Common myeloid progenitor, CD34-positive (primary cell): ENCODE measurements around the gene SNX4.

Source experiments
- CTCF ChIA-PET: fragments of 350-600 bp; sonication (Branson Sonifier 250); formaldehyde crosslinking; loops from one replicate; lab custom pipeline; 2021; ENCODE audit warnings: antibody characterized with exemption; lab: Charles Lee
- POLR2A ChIA-PET: fragments of 350-600 bp; sonication (Branson Sonifier 250); formaldehyde crosslinking; loops from one replicate; lab custom pipeline; 2021; ENCODE audit warnings: antibody characterized with exemption; lab: Charles Lee
- DNase-seq, 3 donors: peaks; one replicate each; pipeline versions ENCODE4 v3.0.0 to v3.0.0-alpha.2; 2013
- H3K27ac ChIP-seq, 2 experiments: 1 replicate in 1 of 2; 2 replicates in 1 of 2; pipeline ENCODE4 v1.7.0; 2013; ENCODE audit warnings: inconsistent platforms in 2 of 2, low read length in 2 of 2, mild to moderate bottlenecking in 2 of 2, low read depth in 1 of 2, moderate library complexity in 1 of 2; ENCODE audit not compliant: severe bottlenecking in 2 of 2, insufficient read depth in 1 of 2, poor library complexity in 1 of 2
- H3K27me3 ChIP-seq, 5 experiments: replicated peaks in 2 of 5; 1 replicate in 3 of 5; 2 replicates in 2 of 5; pipeline versions ENCODE4 v1.6.1 to v1.7.0; 2013; ENCODE audit warnings: low read length in 4 of 5, mild to moderate bottlenecking in 2 of 5, moderate library complexity in 2 of 5, inconsistent platforms in 1 of 5; ENCODE audit not compliant: insufficient read depth in 5 of 5, control insufficient read depth in 4 of 5
- H3K36me3 ChIP-seq, 4 experiments: 1 replicate in 2 of 4; 2 replicates in 2 of 4; pipeline versions ENCODE4 v1.6.1 to v1.7.0; 2013; ENCODE audit warnings: low read length in 3 of 4, control low read depth in 1 of 4, mild to moderate bottlenecking in 1 of 4; ENCODE audit not compliant: control insufficient read depth in 4 of 4, insufficient read depth in 4 of 4
- H3K4me1 ChIP-seq, 4 experiments: 1 replicate in 3 of 4; 2 replicates in 1 of 4; pipeline versions ENCODE4 v1.6.1 to v1.7.1; 2013; ENCODE audit warnings: low read length in 3 of 4, mild to moderate bottlenecking in 3 of 4, control low read depth in 1 of 4, inconsistent platforms in 1 of 4, moderate library complexity in 1 of 4; ENCODE audit not compliant: control insufficient read depth in 4 of 4, insufficient read depth in 4 of 4; ENCODE audit errors: control extremely low read depth in 1 of 4
- H3K4me3 ChIP-seq, 7 experiments: 1 replicate in 4 of 7; 2 replicates in 3 of 7; pipeline versions ENCODE4 v1.5.1 to v1.7.0; 2013; ENCODE audit warnings: mild to moderate bottlenecking in 7 of 7, low read length in 6 of 7, moderate library complexity in 6 of 7, inconsistent platforms in 2 of 7, low read depth in 2 of 7, control low read depth in 1 of 7; ENCODE audit not compliant: insufficient read depth in 4 of 7, control insufficient read depth in 1 of 7; ENCODE audit errors: extremely low read depth in 1 of 7
- H3K9me3 ChIP-seq, 5 experiments: 1 replicate in 4 of 5; 2 replicates in 1 of 5; pipeline versions ENCODE4 v1.6.1 to v1.7.1; 2013; ENCODE audit warnings: low read length in 4 of 5, mild to moderate bottlenecking in 2 of 5, inconsistent platforms in 1 of 5, low read depth in 1 of 5, moderate library complexity in 1 of 5; ENCODE audit not compliant: control insufficient read depth in 4 of 5, insufficient read depth in 2 of 5; ENCODE audit errors: control extremely low read depth in 1 of 5
- WGBS: methylation state at CpG from one replicate; pipeline ENCODE4 v1.1.5; 2013; ENCODE audit not compliant: insufficient coverage; 5-methylcytosine and 5-hydroxymethylcytosine counted together

SNX4 gene

DNA sequence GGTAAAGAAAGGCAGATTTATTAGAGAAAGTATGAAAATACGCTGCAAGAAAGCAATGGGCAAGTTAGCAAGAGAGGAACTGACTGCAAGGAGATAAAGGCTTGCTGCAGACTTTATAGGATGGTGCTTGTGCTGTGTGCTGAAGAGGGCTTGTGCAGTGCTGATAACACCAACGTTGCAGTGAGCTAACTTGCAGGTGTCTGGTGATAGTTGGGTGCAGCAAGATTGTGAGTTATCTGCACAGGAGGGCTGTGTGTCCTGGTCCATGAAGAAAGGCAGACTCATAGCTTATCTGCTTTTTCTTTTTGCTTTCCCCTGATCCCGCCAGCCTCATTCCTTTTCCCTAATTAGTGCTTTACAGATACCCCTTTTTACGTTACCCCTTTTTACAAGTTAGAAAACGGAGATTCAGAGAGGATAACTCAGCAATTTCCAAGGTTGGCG is 86.9 kb downstream of the SNX4 start:
- DNase-seq = peak; percentile 54 to 85 (median 67)
- Histone ChIP-seq H3K27me3 (no peaks in the 10 kb centered on the region), H3K27ac (no peak overlapping the region), H3K9me3 (no peaks in the 10 kb centered on the region), H3K4me1 (no peaks in the 10 kb centered on the region), H3K4me3 (no peak overlapping the region), H3K36me3 (no peaks in the 10 kb centered on the region)
- ChIA-PET POLR2A (no interaction called here), CTCF (interaction anchor here (0.5 to 1.3 kb wide), 2 partner anchors 14 to 439 kb away, joined by 3 to 4 read pairs; no protein-coding TSS in a partner anchor)
- 85% methylated on average over 6 of the region's 6 CpGs for WGBS

DNA sequence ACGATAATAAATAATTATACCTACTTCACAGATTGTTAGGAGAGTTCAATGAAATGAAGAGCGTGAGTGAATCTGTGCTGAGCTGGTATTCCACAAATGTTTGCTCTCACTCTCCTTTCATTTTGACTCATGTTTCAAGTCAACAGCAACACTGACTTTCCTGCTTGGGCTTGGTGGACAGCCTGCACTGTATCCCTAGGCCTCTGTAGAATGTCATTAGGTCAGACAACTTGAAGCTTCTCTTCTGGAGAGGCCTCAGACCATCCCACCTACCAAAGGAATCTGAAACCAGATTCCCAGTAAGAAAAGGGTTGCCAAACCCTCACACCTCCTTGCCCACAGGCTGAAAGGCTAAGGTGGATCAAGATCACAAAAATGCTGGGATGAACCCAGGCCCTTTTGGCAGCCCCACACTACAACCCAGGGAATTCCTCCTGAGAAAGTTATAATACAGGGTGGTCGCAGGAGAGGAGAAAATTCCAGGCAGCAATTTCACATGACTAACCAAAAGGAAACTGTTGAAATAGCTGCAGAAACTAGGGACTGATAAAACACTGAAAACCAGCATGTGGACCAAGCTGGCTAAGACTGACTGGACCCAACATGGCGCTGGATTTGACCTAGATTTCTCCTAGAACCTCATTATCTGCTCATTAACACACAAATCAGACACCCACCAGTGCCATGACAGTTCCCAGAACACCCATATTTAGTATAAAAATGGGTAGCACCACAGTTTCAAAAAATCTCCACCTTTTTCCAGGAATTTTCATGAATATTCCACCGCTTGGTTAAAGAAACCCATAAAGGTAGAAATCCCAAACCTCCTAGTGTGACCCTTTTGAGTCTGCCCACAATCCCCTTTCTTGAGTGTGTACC is 87.9 kb downstream of the SNX4 start:
- Histone ChIP-seq H3K4me3 (no peak overlapping the region), H3K4me1 (no peaks in the 10 kb centered on the region), H3K9me3 (no peaks in the 10 kb centered on the region), H3K27ac (no peak overlapping the region), H3K27me3 (no peaks in the 10 kb centered on the region), H3K36me3 (no peaks in the 10 kb centered on the region)
- ChIA-PET POLR2A (no interaction called here), CTCF (interaction anchor here (0.6 to 1.3 kb wide), 2 partner anchors 13 to 439 kb away, joined by 3 to 4 read pairs; no protein-coding TSS in a partner anchor)
- DNase-seq = no peak
- WGBS = 100% methylated on average over 3 of the region's 5 CpGs

DNA sequence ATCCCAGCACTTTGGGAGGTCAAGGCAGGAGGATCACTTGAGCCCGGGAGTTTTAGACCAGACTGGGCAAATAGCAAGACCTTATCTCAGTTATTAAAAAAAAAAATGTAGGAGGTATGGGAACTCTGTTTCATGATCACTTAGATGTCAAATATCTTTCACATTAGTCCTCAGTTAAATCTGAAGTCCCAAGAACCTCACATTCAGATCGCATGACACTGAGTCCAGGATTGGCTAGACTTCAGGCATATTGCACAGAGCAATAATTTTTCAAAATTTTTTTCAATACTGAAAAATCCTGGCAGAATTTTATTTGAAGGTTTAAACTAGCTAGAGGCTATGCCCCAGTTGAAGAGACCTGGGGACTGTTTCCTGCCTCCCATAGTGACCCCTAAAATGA is 88.6 kb downstream of the SNX4 start:
- H3K9me3 ChIP-seq = no peaks in the 10 kb centered on the region
- H3K27ac ChIP-seq = no peak overlapping the region
- no peak overlapping the region for H3K4me3 ChIP-seq
- POLR2A ChIA-PET = no interaction called here
- no peaks in the 10 kb centered on the region for H3K4me1 ChIP-seq
- no peaks in the 10 kb centered on the region for H3K27me3 ChIP-seq
- CTCF ChIA-PET = no interaction called here
- H3K36me3 ChIP-seq = no peaks in the 10 kb centered on the region
- no CpG with 5 or more reads among the region's 2 CpGs for WGBS
- no peak for DNase-seq

GRCh38 chr3:125428216-125428830 is 91.7 kb downstream of the SNX4 start:
- H3K4me3 ChIP-seq = no peak overlapping the region
- no peaks in the 10 kb centered on the region for H3K36me3 ChIP-seq
- no peak overlapping the region for H3K27ac ChIP-seq
- ChIA-PET CTCF (interaction anchor here (1.0 to 3.7 kb wide), 5 partner anchors 9 to 433 kb away, joined by 3 to 9 read pairs (median 5); no protein-coding TSS in a partner anchor), POLR2A (no interaction called here)
- no peaks in the 10 kb centered on the region for H3K9me3 ChIP-seq
- no peak for DNase-seq
- WGBS = 94% methylated on average over 2 of the region's 7 CpGs
- H3K27me3 ChIP-seq = no peaks in the 10 kb centered on the region
- no peaks in the 10 kb centered on the region for H3K4me1 ChIP-seq

- H3K27ac ChIP-seq = no peak overlapping the region
- DNase-seq = no peak
- no peak overlapping the region for H3K4me3 ChIP-seq
- no peaks in the 10 kb centered on the region for H3K4me1 ChIP-seq
- WGBS = 100% methylated on average over 3 of the region's 4 CpGs
- ChIA-PET CTCF (interaction anchor here (0.7 to 0.8 kb wide), 2 partner anchors 513 to 1401 kb away, joined by 3 read pairs; no protein-coding TSS in a partner anchor), POLR2A (no interaction called here)
- peaks cover 0 to 8% (median 1%) of the 10 kb centered on the region in 5 experiments for H3K9me3 ChIP-seq
- H3K36me3 ChIP-seq = no peaks in the 10 kb centered on the region
- H3K27me3 ChIP-seq = no peaks in the 10 kb centered on the region
These were observed 101.7 kb downstream of the SNX4 start for GRCh38 chr3:125418306-125418705.

- no peak overlapping the region for H3K4me3 ChIP-seq
- peaks cover 0 to 6% (median 1%) of the 10 kb centered on the region in 5 experiments for H3K9me3 ChIP-seq
- H3K27ac ChIP-seq = no peak overlapping the region
- POLR2A ChIA-PET = no interaction called here
- no peaks in the 10 kb centered on the region for H3K36me3 ChIP-seq
- WGBS = 93% methylated on average over 2 of the region's 3 CpGs
- CTCF ChIA-PET = no interaction called here
- no peak for DNase-seq
- H3K4me1 ChIP-seq = no peaks in the 10 kb centered on the region
- H3K27me3 ChIP-seq = no peaks in the 10 kb centered on the region
These were observed 103.8 kb downstream of the SNX4 start for GRCh38 chr3:125416235-125416634.

GRCh38 chr3:125414669-125415068 is 105.3 kb downstream of the SNX4 start:
- Histone ChIP-seq H3K27me3 (no peaks in the 10 kb centered on the region), H3K9me3 (peaks cover 0 to 6% (median 1%) of the 10 kb centered on the region in 5 experiments), H3K4me3 (no peak overlapping the region), H3K27ac (no peak overlapping the region), H3K36me3 (no peaks in the 10 kb centered on the region), H3K4me1 (no peaks in the 10 kb centered on the region)
- WGBS = 86% methylated on average over 1 of the region's 8 CpGs
- POLR2A ChIA-PET = no interaction called here
- CTCF ChIA-PET = interaction anchor here (1.2 kb wide), 1 partner anchor 14 kb away, joined by 3 read pairs; no protein-coding TSS in a partner anchor
- DNase-seq = no peak
